Islet of Langerhans (tissue), 1 donor: ENCODE measurements around the gene GPR137B.
A peak's percentile ranks its signal among the peaks of the same experiment; 100 is the strongest.

ENCODE experiments used
- FAIRE-seq: peaks from one replicate; lab custom pipeline; 2011; peaks lifted over from hg19 to GRCh38; lab: Jason Lieb, UNC

The GPR137B gene

DNA sequence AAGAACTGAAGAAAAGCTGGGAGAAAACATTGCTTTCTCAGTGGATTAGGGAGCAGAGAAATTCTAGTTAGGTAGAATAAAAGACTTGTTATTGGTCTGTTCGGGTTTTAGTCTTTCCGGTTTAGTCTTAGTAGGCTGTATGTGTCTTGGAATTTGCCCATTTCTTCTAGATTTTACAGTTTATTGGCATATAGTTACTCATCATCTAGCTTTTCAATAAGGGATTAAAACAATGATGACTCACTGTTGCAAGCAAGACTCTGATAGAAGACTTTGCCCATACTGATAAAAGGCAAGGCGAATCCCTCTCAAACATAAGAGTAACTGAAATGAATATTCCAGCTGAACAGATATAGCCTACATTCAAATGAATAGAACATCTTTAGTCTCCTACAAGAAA is 62.3 kb downstream of the GPR137B start:
- FAIRE-seq, result no peak

DNA sequence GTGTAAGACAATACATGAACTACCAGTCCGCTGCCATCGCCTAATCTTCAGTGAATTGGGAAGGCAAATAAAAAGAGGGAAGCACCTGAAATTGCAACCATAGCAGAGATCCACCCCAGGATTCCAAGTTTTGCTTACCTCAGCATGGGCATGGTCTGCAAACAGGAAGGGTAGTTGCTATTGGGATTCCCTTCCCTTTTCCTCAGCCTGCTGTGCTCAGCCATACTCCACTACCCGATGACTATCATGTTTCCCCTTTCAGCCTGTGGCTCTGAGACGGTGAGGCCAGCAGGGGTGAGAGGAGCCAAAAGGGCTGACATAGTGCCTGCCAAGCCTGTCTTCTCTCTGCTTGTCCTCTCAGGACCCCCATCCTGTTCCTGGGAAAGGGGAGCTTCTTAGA is 64.2 kb downstream of the GPR137B start:
- no peak for FAIRE-seq

DNA sequence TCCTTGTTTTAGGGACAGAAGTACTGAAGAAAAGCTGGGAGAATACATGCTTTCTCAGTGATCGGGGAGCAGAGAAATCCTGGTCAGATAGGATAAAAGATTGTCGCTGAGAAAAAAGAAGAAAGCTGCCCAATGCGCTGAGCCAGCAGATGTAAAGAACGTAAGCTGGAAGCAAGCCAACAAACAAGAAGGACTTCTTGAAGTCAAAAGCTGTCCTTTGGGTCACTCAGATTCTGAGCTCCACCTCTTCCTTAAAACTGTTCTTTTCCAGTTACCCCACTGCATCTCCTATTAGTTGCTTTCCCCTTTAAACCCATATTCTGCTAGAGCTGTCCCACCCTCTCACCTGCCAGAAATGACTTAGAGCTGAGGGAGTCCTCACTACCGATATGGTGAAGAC is 64.8 kb downstream of the GPR137B start:
- no peak for FAIRE-seq

DNA sequence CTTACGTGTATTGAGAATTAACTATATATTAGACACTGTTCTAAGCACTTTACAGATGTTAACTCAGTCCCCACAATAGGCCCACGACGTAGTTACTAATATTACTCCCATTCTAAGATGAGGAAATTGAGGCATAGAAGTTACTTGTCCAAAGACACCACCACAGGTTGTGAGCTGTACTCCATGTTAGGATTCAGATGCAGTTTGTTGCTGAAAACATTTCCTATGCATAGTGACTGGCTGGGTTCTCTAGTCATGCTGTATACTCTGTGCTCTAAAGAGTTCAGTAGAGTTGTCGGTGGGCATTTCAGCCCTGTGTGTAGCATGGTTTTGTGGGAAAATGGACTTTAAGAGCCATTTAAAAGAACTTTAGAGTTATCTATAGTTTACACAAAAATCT is 65.2 kb downstream of the GPR137B start:
- FAIRE-seq, result no peak

DNA sequence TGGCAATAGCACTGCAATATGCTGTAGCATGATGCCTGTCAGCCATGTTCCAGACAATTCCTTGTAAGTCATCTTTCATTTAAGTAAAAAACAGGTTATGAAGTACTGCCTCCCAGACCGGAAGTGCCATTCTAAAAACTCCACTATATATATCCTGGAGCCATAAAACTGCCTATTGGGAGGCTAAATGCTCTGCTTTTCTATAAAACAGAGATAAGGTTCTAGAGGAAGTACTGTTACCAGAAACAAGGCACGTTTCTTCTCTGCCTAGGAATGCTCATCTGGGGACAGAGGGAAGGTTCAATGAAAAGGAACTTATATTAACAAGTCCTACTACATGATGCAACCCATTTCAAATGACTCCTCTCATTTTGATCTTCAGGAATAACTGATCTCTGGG is 66.8 kb downstream of the GPR137B start:
- FAIRE-seq, result no peak

DNA sequence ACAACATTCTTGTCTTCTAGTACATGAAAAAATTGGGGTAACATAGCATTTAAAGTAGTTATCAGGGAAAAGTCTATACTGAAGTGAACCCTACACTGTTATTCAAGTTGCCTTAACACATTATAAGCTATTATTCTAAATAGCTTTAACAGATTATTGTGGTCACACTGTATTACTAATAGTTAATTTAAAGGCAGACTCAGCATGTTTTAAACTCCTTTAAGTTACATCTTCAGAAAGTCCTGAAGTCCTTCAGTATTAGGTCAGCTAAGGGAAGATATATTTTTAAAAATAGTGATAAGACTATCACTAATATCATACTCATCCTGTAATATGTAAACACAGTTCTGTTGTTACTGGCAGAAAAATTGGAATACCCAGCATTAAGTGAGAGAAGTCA is 67.4 kb downstream of the GPR137B start:
- FAIRE-seq, result no peak

DNA sequence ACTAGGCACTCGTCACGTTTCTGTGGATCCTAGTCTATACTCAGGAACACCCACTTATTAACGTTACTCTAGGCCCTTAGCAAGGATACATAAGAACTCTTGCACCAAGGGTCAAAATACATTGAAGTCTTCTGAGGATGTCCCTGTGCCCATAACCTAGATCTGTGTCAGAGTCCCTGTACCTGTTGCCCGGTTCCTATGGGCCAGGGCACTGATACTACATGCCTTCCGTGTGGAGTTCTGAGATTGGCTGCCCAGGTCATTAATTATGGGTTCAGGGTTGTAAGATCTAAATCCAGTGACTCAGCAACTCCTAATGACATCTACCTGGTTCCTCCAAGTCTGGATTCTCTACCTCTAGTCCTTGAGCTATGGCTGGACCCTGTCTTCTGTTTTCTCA is 69.5 kb downstream of the GPR137B start:
- peak; percentile 24 for FAIRE-seq

DNA sequence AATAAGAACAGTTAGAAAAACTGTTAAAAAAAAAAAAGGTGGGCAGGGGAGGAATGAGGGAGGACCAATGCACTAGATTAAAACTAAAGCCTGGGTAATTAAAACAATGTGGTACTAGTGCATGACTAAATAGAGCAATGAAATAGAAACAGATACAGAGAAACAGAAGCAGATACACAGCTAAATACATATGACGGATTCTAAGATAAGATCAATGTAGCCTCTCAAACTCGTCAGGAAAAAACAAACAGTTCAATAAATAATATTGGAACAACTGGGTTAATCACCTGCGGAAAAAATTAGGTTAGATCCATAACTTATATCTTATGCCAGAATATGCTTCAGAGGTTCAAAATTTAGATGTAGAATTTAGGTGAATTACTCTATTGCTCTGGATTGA is 71.2 kb downstream of the GPR137B start:
- no peak for FAIRE-seq

- no peak for FAIRE-seq
These were observed 72.4 kb downstream of the GPR137B start for GRCh38 chr1:236214761-236215160.

GRCh38 chr1:236220473-236220872 is 78.1 kb downstream of the GPR137B start:
- FAIRE-seq, result no peak

GRCh38 chr1:236222632-236223031 is 80.3 kb downstream of the GPR137B start:
- no peak for FAIRE-seq

DNA sequence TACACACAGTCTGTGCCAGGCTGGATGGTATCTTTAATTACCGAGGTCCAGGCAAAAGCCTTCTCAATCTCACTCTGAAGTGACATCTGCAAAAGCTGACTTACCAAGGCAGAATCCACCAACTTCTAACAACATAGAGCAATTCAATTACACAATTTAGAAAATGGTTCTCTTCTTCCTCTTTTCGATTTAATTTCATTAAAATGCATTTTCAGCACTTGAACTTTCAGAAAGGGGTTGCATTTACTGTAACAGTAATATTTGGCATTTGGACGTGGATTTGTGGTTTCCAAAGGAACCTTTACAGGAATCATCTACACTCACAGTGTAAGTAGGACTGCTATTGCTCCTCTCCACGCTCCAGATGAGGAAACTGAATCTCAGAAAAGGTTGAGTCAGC is 86.1 kb downstream of the GPR137B start:
- FAIRE-seq, result no peak

DNA sequence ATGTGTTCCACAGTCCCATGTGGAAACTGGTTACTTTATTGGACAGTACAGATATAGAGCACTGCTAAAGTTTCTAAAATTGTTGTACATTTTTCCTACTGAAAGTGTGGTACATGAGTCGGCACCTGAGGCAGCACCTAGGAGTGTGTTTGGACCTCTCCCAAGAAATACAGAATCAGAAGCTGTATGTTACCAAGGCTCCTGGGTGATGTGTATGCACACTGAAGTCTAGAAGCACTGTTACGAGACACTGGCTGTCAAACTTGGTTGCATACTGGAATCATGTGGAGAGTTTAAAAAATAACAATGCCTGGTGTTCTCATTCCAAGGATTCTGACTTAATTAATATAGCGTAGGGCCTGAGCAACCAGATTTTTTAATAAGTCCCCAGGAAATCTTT is 92.8 kb downstream of the GPR137B start:
- no peak for FAIRE-seq

DNA sequence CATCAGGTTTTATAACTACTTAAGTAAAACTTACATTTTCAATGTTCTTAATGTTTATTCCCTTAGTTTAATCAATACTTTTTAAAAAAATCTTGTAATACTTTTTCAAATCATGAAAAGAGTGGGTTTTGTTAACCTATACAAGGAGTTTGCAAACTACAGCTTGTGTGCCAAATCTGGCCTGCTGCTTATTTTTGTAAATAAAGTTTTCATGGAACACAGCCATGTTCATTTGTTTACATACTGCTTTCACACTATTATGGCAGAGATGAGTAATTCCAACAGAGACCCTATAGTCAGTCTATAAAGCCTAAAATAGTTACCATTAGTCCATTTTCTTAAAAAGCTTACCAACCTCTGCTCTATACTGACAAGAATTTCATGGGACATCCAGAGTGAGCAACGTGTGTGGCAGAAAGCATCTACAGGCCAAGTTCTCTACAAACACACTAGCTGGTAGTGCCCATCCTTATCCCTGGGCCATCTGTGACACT is 96.8 kb downstream of the GPR137B start:
- peak; percentile 93 for FAIRE-seq

- no peak for FAIRE-seq
These were observed 98.3 kb downstream of the GPR137B start for GRCh38 chr1:236240675-236241074.

DNA sequence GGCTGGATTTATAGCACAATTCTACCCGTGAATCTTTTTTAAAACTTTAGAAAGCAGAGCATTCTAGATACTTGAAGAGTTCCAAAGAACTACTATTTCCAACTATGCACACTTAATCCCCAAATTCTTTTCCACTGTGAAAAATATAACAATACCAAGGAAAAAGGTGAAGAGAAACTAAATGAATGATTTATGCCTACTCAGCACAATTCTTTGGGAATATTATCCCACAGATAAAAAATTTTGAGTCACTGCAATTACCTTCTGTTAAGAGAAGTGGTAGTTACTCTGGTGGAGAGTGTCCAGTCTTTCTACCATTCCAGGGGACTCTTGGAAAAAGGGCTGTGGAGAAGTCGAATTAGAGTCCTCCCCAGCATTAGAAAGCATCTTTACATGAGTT is 100.2 kb downstream of the GPR137B start:
- FAIRE-seq, result no peak

- FAIRE-seq, result no peak
These were observed 104.9 kb downstream of the GPR137B start for GRCh38 chr1:236247286-236247685.

GRCh38 chr1:236251587-236251986 is 109.2 kb downstream of the GPR137B start:
- FAIRE-seq, result peak; percentile 94

DNA sequence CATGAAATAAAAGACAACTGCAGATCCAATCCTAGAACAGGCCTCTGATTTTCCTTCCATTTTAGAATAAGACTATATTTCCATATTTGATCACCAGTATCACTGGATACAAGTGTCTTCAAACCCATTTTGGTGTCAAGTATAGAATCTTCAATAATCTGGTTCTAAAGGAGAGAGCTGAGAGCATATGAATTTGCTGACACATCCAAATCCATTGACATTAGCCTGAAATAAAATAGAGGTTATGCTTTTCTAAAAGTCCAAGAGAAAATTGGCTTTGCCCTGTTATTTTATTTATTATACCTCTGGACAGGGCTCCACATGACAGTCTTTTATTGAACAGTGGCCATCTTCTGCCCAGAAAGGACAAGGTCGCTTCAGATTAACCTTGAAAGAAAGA is 110.8 kb downstream of the GPR137B start:
- no peak for FAIRE-seq

DNA sequence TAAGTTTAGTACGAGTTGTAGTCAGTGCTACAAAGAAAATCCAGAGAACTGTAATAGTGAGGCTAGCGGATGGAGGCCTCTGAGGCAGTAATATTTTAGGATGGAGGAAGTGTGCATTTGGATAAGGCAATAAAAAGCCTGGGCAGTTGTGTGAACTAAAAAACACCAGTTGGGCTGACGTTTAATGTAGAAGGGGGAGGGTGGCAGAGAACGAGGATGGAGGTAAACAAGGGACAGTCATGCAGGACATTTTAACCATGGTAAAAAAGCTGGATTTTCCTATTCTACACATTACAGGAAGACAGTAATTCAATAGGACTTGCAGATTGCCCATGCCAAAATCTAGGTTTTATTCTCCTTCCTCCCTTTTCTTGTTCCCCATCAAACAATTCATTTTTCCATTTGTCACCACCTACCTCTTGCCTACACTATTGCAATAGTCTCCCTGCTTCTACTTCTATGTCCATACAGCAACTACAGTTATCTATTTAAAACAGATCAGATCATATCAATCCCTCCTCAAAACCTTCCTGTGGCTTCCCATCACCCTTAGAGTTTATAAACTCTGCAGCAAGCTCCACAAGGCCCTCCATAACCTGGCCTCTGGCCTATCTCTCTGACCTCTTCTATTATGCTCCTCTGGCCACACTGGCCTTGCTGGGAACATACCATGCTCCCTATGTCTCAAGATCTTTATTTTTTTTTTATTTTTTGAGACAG is 111.7 kb downstream of the GPR137B start:
- peak; percentile 30 for FAIRE-seq

GRCh38 chr1:236257216-236257615 is 114.9 kb downstream of the GPR137B start:
- no peak for FAIRE-seq

DNA sequence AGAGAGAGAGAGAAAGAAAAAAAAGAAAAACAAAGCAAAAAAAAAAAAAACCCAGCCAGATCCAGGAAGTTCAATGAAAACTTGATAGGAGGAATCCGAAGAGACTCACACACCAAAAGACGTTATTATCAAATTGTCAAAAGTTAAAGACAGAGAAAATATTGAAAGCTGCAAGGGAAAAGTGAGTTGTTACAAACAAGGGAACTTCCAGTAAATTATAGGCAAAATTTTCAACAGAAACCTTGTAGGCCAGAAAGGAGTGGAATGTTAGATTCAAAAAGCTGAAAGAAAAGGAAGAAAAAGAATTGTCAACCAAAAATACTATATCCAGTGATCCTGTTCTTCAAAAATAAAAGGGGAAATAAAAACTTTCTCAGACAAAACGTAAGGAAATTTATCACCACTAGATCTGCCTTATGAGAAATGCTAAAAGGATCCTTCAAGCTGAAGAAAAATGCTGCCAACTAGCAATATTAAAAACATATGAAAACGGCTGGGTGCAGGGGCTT is 115.8 kb downstream of the GPR137B start:
- no peak for FAIRE-seq
